ENCODE measurements around the gene MYO7B. TPM values are rescaled to one million over a fixed set of nuclear protein-coding genes. Genes with fewer than 3 reads are reported as not detected.

The MYO7B gene
- total RNA-seq, 6 experiments from 2014 or later, result 0.74 to 1.3 (median 0.98) TPM

- Mint-ChIP-seq H3K27ac (no peak overlapping the region), H3K27me3 (ENCODE audit: insufficient read depth) (peaks cover 2% of the 10 kb centered on the region), H3K9me3 (no peaks in the 10 kb centered on the region), H3K36me3 (ENCODE audit: low read depth) (no peaks in the 10 kb centered on the region), H3K4me1 (ENCODE audit: low read depth) (peaks cover 49% of the 10 kb centered on the region), H3K4me3 (no peak overlapping the region)
- TF ChIP-seq CTCF (IDR thresholded peaks at IDR 0.05), result no peak
- no peak for DNase-seq
Measured at GRCh38 chr2:127572841-127573240, 37.4 kb downstream of the MYO7B start.

GRCh38 chr2:127573298-127573697, 37.8 kb downstream of the MYO7B start:
- TF ChIP-seq CTCF (IDR thresholded peaks at IDR 0.05), result no peak
- Mint-ChIP-seq H3K4me1 (ENCODE audit: low read depth) (peaks cover 49% of the 10 kb centered on the region), H3K4me3 (no peak overlapping the region), H3K27ac (no peak overlapping the region), H3K36me3 (ENCODE audit: low read depth) (no peaks in the 10 kb centered on the region), H3K27me3 (ENCODE audit: insufficient read depth) (peaks cover 3% of the 10 kb centered on the region), H3K9me3 (no peaks in the 10 kb centered on the region)
- DNase-seq, result no peak

GRCh38 chr2:127573771-127574170, 38.3 kb downstream of the MYO7B start:
- no peaks in the 10 kb centered on the region for H3K36me3 Mint-ChIP-seq (ENCODE audit: low read depth)
- H3K9me3 Mint-ChIP-seq, result no peaks in the 10 kb centered on the region
- DNase-seq, result no peak
- H3K27ac Mint-ChIP-seq, result no peak overlapping the region
- no peak for TF ChIP-seq CTCF (IDR thresholded peaks at IDR 0.05)
- no peak overlapping the region for H3K4me3 Mint-ChIP-seq
- H3K27me3 Mint-ChIP-seq (ENCODE audit: insufficient read depth), result peaks cover 3% of the 10 kb centered on the region
- peaks cover 49% of the 10 kb centered on the region for H3K4me1 Mint-ChIP-seq (ENCODE audit: low read depth)

- Mint-ChIP-seq H3K4me3 (no peak overlapping the region), H3K27ac (no peak overlapping the region), H3K27me3 (ENCODE audit: insufficient read depth) (peaks cover 7% of the 10 kb centered on the region), H3K36me3 (ENCODE audit: low read depth) (no peaks in the 10 kb centered on the region), H3K9me3 (no peaks in the 10 kb centered on the region), H3K4me1 (ENCODE audit: low read depth) (peaks cover 42% of the 10 kb centered on the region)
- no peak for TF ChIP-seq CTCF (IDR thresholded peaks at IDR 0.05)
- DNase-seq, result no peak
Measured at GRCh38 chr2:127574656-127575055, 39.2 kb downstream of the MYO7B start.

GRCh38 chr2:127575185-127575765, 39.8 kb downstream of the MYO7B start:
- Mint-ChIP-seq H3K4me1 (ENCODE audit: low read depth) (peaks cover 36% of the 10 kb centered on the region), H3K9me3 (no peaks in the 10 kb centered on the region), H3K36me3 (ENCODE audit: low read depth) (no peaks in the 10 kb centered on the region), H3K27ac (no peak overlapping the region), H3K27me3 (ENCODE audit: insufficient read depth) (peaks cover 10% of the 10 kb centered on the region), H3K4me3 (no peak overlapping the region)
- no peak for DNase-seq
- no peak; the same call in 1 of the 2 replicates for TF ChIP-seq CTCF (IDR thresholded peaks at IDR 0.05)

All from HFFc6 (cell line).